Measurements from ENCODE around the gene ARHGAP9. TPM values are rescaled to one million over a fixed set of nuclear protein-coding genes. Genes with fewer than 3 reads are reported as not detected.
"Not testable (repeated sequence)": the region's sequence is repeated elsewhere in the genome, so short reads cannot be mapped to it uniquely, and the experiment has no call there.

Gene ARHGAP9
- total RNA-seq, 2 experiments from 2014 or later, result 234 to 363 TPM

- H3K4me3 Mint-ChIP-seq, result no peak overlapping the region
- H3K4me1 Mint-ChIP-seq, result peaks cover 8% of the 10 kb centered on the region
- H3K36me3 Mint-ChIP-seq, result peaks cover 6% of the 10 kb centered on the region
- H3K9me3 Mint-ChIP-seq (ENCODE audit: low read depth), result peaks cover 6% of the 10 kb centered on the region
- DNase-seq (no peak), ATAC-seq (no peak)
- no peak overlapping the region for H3K27ac Mint-ChIP-seq
- CTCF ChIA-PET, result interaction anchor here (0.6 to 1.6 kb wide), 4 partner anchors 10 to 226 kb away, joined by 3 to 7 read pairs (median 3); no protein-coding TSS in a partner anchor
- H3K27me3 Mint-ChIP-seq, result peaks cover 7% of the 10 kb centered on the region
These were observed 39.9 kb downstream of the ARHGAP9 start for GRCh38 chr12:57439762-57440266.

GRCh38 chr12:57438400-57438799 lies 41.3 kb downstream of the ARHGAP9 start:
- peaks cover 6% of the 10 kb centered on the region for H3K9me3 Mint-ChIP-seq (ENCODE audit: low read depth)
- no peak overlapping the region for H3K4me3 Mint-ChIP-seq
- CTCF ChIA-PET, result interaction anchor here (0.8 to 1.8 kb wide), 2 partner anchors 15 to 20 kb away, joined by 3 to 5 read pairs; no protein-coding TSS in a partner anchor
- ATAC-seq (no peak), DNase-seq (no peak)
- H3K4me1 Mint-ChIP-seq, result peaks cover 13% of the 10 kb centered on the region
- H3K27me3 Mint-ChIP-seq, result peaks cover 7% of the 10 kb centered on the region
- no peak overlapping the region for H3K27ac Mint-ChIP-seq
- H3K36me3 Mint-ChIP-seq, result peaks cover 6% of the 10 kb centered on the region

- Mint-ChIP-seq H3K4me1 (peaks cover 25% of the 10 kb centered on the region), H3K27me3 (peaks cover 3% of the 10 kb centered on the region), H3K4me3 (peak overlapping the region; percentile 68), H3K9me3 (ENCODE audit: low read depth) (no peaks in the 10 kb centered on the region), H3K27ac (peak overlapping the region; percentile 89), H3K36me3 (no peaks in the 10 kb centered on the region)
- CTCF ChIA-PET, result interaction anchor here (0.7 to 6.7 kb wide), 10 partner anchors 9 to 346 kb away, joined by 3 to 40 read pairs (median 4); partner anchors contain the start of genes GLI1 and INHBE
- DNase-seq, result peak; percentile 82
- ATAC-seq, result peak; percentile 43
These were observed 44.4 kb downstream of the ARHGAP9 start for GRCh38 chr12:57435293-57435692.

- no peaks in the 10 kb centered on the region for H3K27me3 Mint-ChIP-seq
- ATAC-seq (no peak), DNase-seq (no peak)
- peak within 1 kb of the TSS; percentile 68 for H3K4me3 Mint-ChIP-seq
- CTCF ChIA-PET, result interaction anchor here (0.7 to 6.7 kb wide), 10 partner anchors 10 to 347 kb away, joined by 3 to 40 read pairs (median 4); partner anchors contain the start of genes GLI1 and INHBE
- peaks cover 30% of the 10 kb centered on the region for H3K4me1 Mint-ChIP-seq
- H3K27ac Mint-ChIP-seq, result peak within 1 kb of the TSS; percentile 89
- no peaks in the 10 kb centered on the region for H3K9me3 Mint-ChIP-seq (ENCODE audit: low read depth)
- peaks cover 3% of the 10 kb centered on the region for H3K36me3 Mint-ChIP-seq
These were observed 45.0 kb downstream of the ARHGAP9 start, which contains the start of gene INHBC for GRCh38 chr12:57434517-57435223. Gene INHBC, plus strand, starts transcription at chr12:57434784. Its CDS starts 103 bp downstream, at chr12:57434887.

- no peak for DNase-seq
- ATAC-seq, result no peak
- no peaks in the 10 kb centered on the region for H3K27me3 Mint-ChIP-seq
- CTCF ChIA-PET, result interaction anchor here (1.0 to 6.7 kb wide), 7 partner anchors 11 to 204 kb away, joined by 3 to 40 read pairs (median 5); partner anchors contain the start of genes GLI1, INHBE and SHMT2
- H3K4me1 Mint-ChIP-seq, result peaks cover 37% of the 10 kb centered on the region
- no peaks in the 10 kb centered on the region for H3K9me3 Mint-ChIP-seq (ENCODE audit: low read depth)
- H3K27ac Mint-ChIP-seq, result no peak overlapping the region
- H3K36me3 Mint-ChIP-seq, result peaks cover 5% of the 10 kb centered on the region
- H3K4me3 Mint-ChIP-seq, result no peak overlapping the region
These were observed 46.3 kb downstream of the ARHGAP9 start for GRCh38 chr12:57433370-57433769.

GRCh38 chr12:57431654-57432188 lies 47.9 kb downstream of the ARHGAP9 start:
- Mint-ChIP-seq H3K9me3 (ENCODE audit: low read depth) (no peaks in the 10 kb centered on the region), H3K27me3 (no peaks in the 10 kb centered on the region), H3K36me3 (peaks cover 10% of the 10 kb centered on the region), H3K4me1 (peaks cover 40% of the 10 kb centered on the region), H3K27ac (peak overlapping the region; percentile 98), H3K4me3 (peak overlapping the region; percentile 89)
- no peak for DNase-seq
- ATAC-seq, result no peak
- CTCF ChIA-PET, result interaction anchor here (1.0 to 6.7 kb wide), 5 partner anchors 19 to 30 kb away, joined by 5 to 40 read pairs (median 6); partner anchors contain the start of genes GLI1 and INHBE

GRCh38 chr12:57430931-57431566 lies 48.6 kb downstream of the ARHGAP9 start, which contains the start of gene R3HDM2:
Gene R3HDM2, minus strand, starts transcription at chr12:57431043. Its CDS starts 120,615 bp downstream, at chr12:57310428.
- Mint-ChIP-seq H3K27ac (peak within 1 kb of the TSS; percentile 98), H3K4me1 (peaks cover 43% of the 10 kb centered on the region), H3K4me3 (peak within 1 kb of the TSS; percentile 89), H3K27me3 (no peaks in the 10 kb centered on the region), H3K36me3 (peaks cover 16% of the 10 kb centered on the region), H3K9me3 (ENCODE audit: low read depth) (no peaks in the 10 kb centered on the region)
- ATAC-seq, result peak; percentile 94
- peak; percentile 97 for DNase-seq
- CTCF ChIA-PET, result interaction anchor here (1.1 to 6.7 kb wide), 4 partner anchors 12 to 27 kb away, joined by 5 to 40 read pairs (median 8); partner anchors contain the start of genes GLI1 and INHBE

GRCh38 chr12:57430112-57430930 lies 49.3 kb downstream of the ARHGAP9 start:
- peak; percentile 57 for ATAC-seq
- no peaks in the 10 kb centered on the region for H3K27me3 Mint-ChIP-seq
- H3K4me1 Mint-ChIP-seq, result peaks cover 41% of the 10 kb centered on the region
- peak overlapping the region; percentile 89 for H3K4me3 Mint-ChIP-seq
- peak; percentile 56 for DNase-seq
- H3K9me3 Mint-ChIP-seq (ENCODE audit: low read depth), result no peaks in the 10 kb centered on the region
- H3K27ac Mint-ChIP-seq, result peak overlapping the region; percentile 98
- H3K36me3 Mint-ChIP-seq, result peaks cover 20% of the 10 kb centered on the region
- CTCF ChIA-PET, result interaction anchor here (0.8 to 3.9 kb wide), 10 partner anchors 10 to 326 kb away, joined by 3 to 29 read pairs (median 4); partner anchors contain the start of genes GLI1 and INHBE

GRCh38 chr12:57429473-57430111 lies 50.1 kb downstream of the ARHGAP9 start:
- H3K27me3 Mint-ChIP-seq, result no peaks in the 10 kb centered on the region
- H3K36me3 Mint-ChIP-seq, result peaks cover 23% of the 10 kb centered on the region
- H3K4me3 Mint-ChIP-seq, result peak overlapping the region; percentile 89
- peak overlapping the region; percentile 97 for H3K27ac Mint-ChIP-seq
- CTCF ChIA-PET, result interaction anchor here (0.8 to 3.9 kb wide), 10 partner anchors 11 to 327 kb away, joined by 3 to 29 read pairs (median 4); partner anchors contain the start of genes GLI1 and INHBE
- H3K4me1 Mint-ChIP-seq, result peaks cover 35% of the 10 kb centered on the region
- DNase-seq, result no peak
- no peaks in the 10 kb centered on the region for H3K9me3 Mint-ChIP-seq (ENCODE audit: low read depth)
- ATAC-seq, result no peak

GRCh38 chr12:57428965-57429364 lies 50.7 kb downstream of the ARHGAP9 start:
- peak overlapping the region; percentile 34 for H3K27ac Mint-ChIP-seq
- ATAC-seq (no peak), DNase-seq (no peak)
- CTCF ChIA-PET, result interaction anchor here (1.4 to 3.9 kb wide), 3 partner anchors 24 to 31 kb away, joined by 5 to 29 read pairs (median 23); partner anchors contain the start of genes GLI1 and INHBE
- H3K4me3 Mint-ChIP-seq, result peak overlapping the region; percentile 89
- no peaks in the 10 kb centered on the region for H3K9me3 Mint-ChIP-seq (ENCODE audit: low read depth)
- H3K36me3 Mint-ChIP-seq, result peaks cover 26% of the 10 kb centered on the region
- no peaks in the 10 kb centered on the region for H3K27me3 Mint-ChIP-seq
- peaks cover 31% of the 10 kb centered on the region for H3K4me1 Mint-ChIP-seq

- Mint-ChIP-seq H3K4me1 (peaks cover 29% of the 10 kb centered on the region), H3K36me3 (peaks cover 33% of the 10 kb centered on the region)
- H3K4me3 Mint-ChIP-seq; DNase-seq; H3K27me3 Mint-ChIP-seq; H3K27ac Mint-ChIP-seq; H3K9me3 Mint-ChIP-seq (ENCODE audit: low read depth); ATAC-seq: not testable (repeated sequence)
- CTCF ChIA-PET, result interaction anchor here (3.9 kb wide), 1 partner anchor 27 kb away, joined by 23 read pairs; the partner anchor contains the start of gene INHBE
These were observed 52.7 kb downstream of the ARHGAP9 start for GRCh38 chr12:57426948-57427347.

All from activated CD8-positive, alpha-beta memory T cell treated with anti-CD3 and anti-CD28 coated beads, Interleukin-2, amount 10 ng/mL, durations not matched to agents 7 days and 5 days (primary cell).